GM19463 (cell line): ENCODE measurements around the gene CAMK2G.
"Not testable (repeated sequence)": the region's sequence is repeated elsewhere in the genome, so short reads cannot be mapped to it uniquely, and the experiment has no call there.

Experiments
- ATAC-seq: cut with Tn5 transposase; IDR thresholded peaks from one replicate; pipeline ENCODE4 v1.9.1; 2021; ENCODE audit warnings: mild to moderate bottlenecking, moderate library complexity; ENCODE audit not compliant: unreplicated experiment

The CAMK2G gene

DNA sequence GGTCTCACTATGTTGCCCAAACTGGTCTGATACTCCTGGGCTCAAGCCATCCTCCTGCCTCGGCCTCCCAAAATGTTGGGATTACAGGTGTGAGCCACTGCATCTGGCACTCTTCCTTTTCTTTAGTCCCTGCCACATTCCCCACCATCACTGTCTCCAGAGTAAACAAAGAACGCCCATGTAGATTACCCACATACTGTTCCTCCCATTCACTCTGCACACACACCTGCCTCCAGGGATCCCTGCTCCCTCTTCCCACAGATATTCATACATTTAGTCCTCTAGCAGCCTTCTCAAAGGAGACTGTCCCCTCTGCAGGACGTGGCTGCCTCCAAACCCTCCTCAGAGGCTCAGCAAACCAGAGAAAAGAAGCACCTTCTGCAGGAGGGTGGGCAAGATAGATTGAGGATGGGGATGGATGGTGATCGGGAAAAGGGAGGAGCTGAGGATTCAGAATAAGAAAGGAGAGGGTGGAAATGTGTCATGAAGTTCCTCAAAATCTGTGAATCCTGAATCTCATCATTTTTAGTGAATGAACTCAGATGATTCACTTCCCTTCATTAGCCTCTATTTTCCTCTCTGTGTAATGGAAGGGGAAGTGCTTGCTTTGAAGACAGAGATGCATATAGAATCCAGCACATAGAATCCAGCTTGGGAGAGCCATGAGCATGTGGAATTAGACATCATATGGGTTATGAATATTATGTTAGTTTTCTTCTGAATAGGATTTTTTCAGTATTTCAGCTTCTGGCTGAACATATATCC lies 31.1 kb upstream of the CAMK2G start:
- no peak for ATAC-seq

DNA sequence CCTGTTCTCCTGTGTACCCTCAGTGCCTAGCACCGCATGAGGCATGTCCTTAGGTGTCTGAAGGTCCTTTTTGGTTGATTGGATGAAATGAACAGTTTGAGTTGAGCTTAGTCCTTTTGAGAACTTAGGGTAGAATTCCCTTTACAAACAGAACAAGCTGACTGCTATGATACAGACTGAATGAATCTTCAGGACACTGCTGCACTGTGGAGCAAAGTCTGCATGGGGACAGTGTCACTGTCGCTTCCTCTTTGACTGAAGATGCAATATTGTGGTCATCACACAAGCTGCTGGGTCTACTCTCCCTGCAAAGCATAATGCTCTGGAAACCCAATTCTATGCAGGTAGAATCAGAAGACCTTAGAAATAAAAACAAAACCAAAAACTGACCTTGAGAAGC lies 28.0 kb upstream of the CAMK2G start:
- no peak for ATAC-seq

DNA sequence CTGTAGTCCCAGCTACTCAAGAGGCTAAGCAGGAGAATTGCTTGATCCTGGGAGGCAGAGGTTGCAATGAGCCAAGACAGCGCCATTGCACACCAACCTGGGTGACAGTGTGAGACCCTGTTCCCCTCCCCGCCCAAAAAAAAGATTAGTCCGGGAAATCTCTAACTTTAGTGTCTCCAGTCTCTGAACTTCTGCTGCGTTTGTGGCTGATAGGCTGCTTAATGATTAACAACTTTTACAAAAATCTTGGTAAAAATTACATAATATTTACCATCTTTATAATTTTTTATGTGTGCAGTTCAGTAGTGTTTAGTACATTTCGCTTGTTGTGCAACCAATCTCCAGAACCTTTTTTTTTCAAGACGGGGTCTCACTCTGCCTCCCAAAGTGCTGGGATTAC lies 26.9 kb upstream of the CAMK2G start:
- no peak for ATAC-seq

DNA sequence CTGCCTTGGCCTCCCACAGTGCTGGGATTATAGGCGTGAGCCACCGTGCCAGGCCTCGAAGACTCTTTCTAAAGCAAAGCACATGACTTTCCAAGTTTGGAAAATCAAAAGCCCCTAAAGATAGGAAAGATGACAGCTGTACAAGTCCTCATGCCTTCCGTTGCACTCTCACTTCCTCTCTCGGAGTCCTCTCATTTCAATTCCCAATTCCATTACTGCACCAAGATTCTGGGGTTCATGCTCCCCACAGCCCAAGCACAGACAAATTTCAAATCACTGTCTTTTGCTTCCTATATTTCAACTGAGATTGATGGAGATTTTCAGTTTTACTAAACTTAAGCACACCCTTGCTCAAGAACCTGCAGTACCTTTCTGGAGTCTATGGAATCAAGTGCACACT lies 25.7 kb upstream of the CAMK2G start:
- ATAC-seq: no peak

DNA sequence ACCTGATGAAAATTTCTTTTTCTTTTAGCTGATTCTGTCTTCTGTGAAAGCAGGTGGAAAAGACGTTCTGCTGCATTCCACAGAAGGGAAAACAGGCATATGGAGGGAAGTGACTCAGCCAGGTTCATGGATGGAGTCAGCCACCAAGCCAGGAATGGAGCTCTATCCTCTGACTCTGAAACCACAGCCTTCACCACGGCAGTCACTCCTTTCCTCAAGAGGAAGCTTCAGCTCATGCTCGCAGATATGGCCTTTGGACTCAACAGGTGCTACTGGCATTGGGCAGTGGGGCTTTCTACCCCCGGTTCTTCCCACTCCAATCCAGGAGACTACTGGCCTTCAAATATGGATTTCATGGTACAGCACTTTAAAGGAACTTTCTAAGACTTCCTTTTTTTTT lies 25.1 kb upstream of the CAMK2G start:
- ATAC-seq: no peak

DNA sequence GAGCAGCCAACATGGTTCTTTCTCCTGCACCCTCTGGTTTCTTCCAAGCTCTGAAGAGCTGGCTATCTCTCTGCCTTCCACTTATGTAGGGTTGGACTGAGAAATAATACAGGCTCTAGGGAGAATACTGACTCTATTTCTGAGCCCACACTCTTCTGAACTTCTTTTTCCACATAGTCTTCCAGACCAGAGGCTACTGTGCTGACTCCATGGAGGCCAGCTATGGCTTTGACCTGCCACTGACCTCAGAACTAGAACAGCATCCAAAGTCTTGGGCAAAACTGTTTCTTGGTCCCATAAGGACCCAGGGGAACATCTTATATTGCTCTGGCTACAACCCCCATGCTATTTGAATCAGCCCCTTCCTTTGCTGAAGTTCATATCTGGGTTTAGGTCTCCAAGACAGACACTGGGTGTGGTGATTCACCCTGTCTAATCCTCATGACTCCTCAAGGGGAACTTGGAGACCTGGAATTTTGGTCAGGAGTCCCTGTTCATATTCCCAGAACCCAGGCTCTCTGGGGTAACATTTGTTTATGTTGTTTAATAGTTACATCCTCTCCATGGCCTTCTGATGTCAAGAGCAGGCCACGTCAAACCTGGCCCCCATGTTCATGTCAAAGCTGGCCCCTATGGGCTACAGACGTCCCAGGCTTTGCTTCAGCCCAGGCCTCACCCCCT lies 24.5 kb upstream of the CAMK2G start:
- ATAC-seq: no peak

DNA sequence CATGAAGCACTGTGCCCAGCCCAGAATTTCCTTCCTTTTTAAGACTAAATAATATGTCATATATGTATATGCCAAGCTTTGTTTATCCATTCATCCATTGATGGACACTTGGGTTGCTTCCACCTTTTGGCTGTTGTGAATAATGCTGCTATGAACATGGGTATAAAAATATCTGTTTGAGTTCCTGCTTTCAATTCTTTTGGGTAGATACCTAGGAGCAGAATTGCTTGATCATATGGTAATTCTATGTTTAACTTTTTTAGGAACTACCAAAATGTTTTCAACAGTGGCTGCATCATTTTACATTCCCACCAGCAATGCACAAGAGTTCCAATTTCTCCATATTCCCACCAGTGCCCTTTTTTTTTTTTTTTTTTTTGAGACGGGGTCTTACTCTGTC lies 23.3 kb upstream of the CAMK2G start:
- no peak for ATAC-seq

DNA sequence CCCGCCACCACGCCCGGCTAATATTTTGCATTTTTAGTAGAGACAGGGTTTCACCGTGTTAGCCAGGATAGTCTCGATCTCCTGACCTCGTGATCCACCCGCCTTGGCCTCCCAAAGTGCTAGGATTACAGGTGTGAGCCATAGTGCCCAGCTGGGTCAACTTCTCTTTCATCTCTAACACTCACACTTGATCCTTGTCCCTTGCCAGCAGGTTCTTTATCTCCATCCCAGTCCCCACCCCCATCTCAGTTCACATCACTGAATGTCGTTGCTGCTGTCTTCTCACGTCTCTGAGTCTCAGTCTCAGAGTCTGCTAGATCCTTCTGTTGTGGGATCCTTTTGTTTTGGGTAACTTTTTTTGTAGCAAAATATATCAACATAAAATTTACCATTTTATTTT lies 21.0 kb upstream of the CAMK2G start:
- ATAC-seq: not testable (repeated sequence)

DNA sequence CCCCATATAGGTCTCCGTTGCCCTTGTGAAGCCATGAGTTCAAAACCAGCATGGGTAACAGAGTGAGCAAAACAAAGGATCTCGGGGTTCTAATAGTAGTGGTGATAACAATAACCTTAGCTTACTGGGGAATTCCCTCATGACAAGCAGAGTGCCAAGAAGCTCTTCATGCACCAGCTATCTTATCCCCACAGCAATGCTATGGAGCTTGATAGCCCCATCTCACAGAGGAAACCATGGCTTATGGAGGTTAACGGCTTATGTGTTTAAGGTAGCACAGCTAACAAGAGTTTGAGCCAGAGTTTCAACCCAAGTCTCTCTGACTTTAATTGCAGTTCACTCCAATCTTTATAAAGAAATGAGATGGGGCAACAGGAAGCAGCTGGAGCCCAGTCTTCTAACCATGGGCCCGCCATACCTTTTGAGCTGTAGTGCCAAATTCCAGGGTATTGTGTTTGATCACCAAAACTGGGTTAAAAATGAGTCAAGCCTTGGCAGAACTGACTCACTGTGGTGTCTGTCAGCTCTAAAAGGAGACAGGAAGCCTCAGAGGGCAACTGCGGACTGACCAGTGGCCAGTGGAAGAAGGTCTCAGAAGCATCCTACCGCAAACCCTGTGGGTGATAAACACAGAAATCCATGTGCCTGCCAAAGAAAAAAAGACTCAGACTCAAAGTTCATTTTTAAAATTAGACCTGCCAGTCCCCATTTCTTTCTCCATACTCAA lies 20.1 kb upstream of the CAMK2G start:
- no peak for ATAC-seq

DNA sequence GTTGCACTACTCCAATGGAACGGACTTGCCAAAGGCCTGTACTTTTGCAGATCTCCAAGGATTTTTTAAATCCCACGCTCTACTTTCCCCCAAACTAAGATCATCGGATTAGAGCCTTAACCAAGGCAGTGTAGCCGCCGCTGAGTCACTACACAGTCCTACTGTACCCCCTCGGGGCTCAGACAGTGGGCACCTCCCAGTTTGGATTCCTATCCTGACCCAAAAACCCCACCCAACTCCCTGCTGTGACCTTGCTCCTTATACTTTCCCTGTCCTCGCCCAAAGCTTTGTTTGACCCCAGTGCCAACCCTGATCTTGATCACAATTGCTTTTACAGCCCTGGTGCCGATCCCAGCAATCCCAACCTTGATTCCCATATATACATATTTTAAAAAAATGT lies 19.1 kb upstream of the CAMK2G start:
- ATAC-seq: no peak

DNA sequence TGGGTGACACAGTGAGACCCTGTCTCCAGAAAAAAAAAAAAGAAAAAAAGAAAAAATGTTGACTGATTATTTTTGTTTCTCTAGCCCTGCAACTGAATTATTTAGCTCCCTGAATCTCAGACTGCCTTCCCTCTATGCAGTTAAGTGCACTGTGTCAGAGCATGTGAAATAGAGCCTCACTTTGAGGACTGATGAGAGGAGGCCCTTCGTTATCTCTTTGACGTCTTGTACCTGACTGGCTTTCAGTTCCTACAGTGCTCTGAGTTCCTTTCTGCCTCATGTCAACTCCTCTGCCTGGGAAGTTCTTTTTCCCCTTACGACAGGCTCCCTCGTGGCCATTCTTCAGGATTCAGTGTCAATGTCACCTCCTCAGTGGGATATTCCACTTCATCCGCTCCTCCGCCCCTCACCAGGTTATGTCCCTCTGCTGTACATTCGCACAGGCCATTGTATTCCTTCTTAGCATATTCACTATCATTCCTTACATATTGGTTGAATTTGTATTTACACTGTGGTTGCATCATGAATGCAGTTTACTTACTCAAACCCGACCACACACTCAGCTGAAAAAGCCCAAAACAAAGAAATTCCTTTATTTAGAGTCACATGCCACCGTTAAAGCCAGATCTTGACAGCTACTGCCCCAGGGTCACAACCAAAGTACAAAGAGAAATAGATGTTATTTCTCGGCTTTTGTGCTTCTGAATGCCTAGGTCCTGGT lies 18.1 kb upstream of the CAMK2G start:
- ATAC-seq: no peak

DNA sequence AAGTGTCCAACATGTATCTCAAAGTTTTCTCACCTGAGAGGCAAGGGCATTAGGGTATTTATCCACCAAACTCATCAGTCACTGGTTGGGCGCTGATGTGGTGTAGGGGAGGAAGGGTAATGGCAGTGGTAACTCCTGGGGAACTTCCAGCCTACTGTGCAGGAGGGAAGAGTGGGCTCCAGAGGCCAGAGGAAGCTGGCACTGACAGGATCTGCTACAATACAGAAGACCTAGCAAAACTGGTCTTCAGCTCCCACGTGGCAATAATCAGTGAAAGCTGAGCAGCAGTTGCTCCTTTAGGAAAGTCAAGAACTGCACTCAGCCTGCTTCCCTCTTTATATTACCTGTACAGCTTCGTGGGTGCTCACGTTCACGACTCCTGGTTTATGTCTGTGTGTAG lies 17.2 kb upstream of the CAMK2G start:
- ATAC-seq: no peak

DNA sequence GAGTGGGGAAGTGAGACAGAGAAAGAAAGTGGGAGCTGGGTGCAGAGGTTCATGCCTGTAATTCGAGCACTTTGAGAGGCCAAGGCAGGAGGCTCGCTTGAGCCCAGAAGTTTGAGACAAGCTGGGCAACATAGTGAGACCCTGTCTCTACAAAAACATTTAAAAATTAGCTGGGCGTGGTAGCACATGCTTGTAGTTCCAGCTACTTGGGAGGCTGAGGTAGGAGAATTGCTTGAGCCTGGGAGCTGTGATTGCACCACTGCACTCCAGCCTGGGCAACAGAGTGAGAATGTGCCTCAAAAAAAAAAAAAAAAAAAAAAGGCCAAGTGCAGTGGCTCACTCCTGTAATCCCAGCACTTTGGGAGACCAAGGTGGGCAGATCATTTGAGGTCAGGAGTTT lies 16.5 kb upstream of the CAMK2G start:
- ATAC-seq: not testable (repeated sequence)

DNA sequence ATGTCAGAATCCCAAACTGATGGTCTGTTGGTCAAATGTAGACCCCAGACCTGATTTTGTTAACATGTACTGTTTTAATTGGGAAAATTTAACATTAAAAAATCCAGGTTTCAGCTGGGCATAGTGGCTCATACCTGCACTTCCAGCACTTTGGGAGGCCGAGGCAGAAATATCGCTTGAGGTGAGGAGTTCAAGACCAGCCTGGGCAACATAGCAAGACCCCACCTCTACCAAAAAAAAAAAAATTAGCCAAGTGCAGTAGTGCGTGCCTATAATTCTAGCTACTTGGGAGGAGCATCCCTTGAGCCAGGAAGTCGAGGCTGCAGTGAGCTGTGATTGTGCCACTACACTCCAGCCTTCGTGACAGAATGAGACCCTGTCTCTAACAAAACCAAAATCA lies 15.9 kb upstream of the CAMK2G start:
- ATAC-seq: no peak

DNA sequence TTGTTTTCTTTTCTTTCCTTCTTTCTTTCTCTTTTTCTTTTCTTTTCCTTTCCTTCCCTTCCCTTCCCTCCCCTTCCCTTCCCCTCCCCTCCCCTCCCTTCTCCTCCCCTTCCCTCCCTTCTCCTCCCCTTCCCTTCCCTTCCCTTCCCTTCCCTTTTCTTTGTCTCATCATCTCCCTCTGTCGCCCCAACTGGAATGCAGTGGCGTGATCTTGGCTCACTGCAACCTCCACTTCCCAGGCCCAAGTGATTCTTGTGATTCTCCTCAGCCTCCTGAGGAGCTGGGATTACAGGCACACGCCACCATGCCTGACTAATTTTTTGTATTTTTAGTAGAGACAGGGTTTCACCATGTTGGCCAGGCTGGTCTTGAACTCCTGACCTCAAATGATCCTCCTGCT lies 15.1 kb upstream of the CAMK2G start:
- not testable (repeated sequence) for ATAC-seq

DNA sequence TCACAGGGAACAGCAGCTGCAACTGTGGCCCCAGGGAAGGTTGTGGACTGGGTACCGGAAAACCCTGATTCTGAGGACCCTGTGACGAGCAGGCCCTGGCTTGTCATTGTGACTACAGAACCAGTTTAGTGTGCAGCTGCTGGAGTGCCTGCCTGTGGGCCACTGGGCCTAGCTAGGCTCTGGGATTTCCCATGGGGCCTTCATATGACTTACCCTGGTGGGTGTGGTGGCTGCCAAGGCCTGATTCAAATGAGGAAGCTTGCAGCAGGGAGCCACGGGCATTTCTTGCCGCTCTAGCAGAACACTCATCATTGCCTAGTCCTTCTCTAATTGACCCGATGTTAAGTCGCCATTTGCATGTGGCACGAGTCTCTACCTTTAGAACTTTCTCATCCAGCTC lies 14.7 kb upstream of the CAMK2G start:
- no peak for ATAC-seq

DNA sequence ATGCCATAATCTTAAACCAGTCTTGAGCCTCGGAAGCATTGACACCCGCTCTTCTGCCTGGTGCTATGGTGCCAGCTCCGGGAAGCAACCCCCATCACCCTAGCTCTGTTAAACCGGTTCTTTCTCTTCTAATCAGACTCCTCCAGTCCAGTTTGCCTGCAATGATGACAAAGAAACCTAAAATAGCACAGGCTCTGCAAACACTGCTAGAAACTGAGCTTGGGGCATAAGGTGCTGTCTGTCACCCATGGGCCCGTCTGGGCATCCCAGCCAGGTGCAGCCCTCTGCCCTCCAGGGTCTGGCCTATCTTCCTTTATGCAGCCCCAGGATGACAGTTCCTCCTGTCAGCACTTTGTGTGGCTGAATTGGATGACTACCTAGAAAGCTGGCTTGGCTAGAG lies 14.2 kb upstream of the CAMK2G start:
- no peak for ATAC-seq

DNA sequence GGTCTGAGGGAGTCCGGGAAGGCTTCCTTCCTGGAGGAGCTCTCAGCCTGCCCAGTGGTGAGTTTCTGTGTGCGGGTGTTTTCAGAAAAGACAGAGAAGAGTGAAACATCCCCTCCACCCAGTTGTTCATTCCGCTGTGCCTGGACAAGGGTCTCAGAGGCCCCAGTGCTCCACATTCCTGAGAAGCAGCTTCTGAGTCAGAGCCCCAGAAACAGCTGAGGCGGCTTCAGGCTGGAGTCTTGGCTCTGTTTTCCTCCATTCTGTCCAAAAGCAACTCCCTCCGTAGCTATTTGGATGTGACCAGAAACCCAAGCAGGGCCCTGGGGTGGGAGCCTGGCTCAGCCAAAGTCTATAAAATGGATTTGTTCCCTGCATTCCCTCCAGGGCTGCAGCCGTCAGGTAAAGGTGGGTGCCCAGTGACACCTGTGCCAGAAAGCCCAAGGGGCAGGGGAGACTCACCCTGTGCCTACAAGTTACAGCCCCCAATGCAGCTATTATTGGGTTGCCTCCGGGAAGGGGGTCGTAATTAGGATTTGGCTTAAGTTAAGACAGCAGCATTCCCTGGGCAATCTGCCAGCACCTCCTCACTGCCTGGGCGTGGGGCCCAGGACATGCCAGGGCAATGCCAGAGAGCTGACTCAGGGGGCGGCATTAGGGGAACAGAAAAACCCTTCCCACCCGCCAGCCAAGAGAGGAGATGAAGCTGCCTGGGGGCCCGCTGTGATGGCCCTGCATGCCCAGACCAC lies 13.1 kb upstream of the CAMK2G start:
- ATAC-seq: no peak

DNA sequence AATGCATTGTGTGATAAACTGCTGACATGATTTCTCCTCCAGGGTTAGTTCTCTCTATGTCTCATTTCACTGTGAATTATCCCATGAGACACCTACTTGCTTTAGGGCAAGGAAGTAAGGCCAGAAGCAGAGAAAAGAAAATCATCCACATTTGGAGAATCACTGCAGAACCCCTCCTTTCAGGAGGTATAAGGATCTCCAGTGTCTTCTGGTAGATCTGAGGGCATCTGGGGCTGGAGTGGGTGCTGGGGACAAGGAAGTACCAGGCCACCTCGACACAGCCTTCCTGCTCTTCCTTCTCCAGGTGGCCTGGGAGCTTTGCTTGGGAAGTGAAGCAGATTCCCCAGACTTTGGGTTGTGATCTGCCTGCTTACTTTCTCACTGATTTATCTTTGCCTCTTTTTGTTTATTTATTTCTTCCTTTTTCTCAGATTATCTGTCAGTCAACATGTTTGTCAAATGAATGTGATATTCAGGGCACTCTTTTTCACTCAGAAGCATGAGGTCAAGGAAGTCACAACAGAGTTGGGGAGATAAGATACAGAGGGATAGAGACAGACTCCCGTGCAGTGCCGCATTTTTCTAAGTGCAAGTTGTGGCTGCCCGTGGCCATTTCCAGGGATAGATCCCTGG lies 12.4 kb upstream of the CAMK2G start:
- no peak for ATAC-seq

DNA sequence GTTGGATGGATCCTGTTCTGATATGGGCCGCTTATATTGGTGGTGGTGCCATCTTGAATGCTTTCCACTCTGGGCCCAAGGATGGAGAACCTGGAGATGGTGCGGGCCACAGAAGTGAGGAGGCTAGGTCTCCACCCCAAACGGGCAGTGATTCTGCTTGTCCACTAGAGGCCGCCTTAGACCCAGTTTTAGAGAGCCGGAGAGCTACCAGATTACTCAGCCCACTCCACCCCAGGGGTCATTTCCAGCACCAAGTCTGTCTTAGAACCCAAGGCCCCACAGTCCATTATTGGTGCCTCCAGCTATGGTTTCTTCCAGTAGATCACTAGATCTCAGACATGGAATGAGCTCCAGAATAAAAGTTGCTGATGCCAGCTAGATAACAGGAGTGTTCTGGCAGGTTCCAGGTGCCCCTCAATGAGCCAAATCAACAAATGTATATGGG lies 11.8 kb upstream of the CAMK2G start:
- ATAC-seq: peak; percentile 57
